GM12878 (cell line): ENCODE results near the gene SIAH2. TPM values are rescaled to one million over a fixed set of nuclear protein-coding genes. Genes with fewer than 3 reads are reported as not detected.

Experiments used
- ASH2L ChIP-seq: fragments of 300-600, 200-600 bp; sonication (generic); IDR thresholded peaks from 2 replicates; pipeline ENCODE4 v1.6.1; 2017; ENCODE audit warnings: low read depth, mild to moderate bottlenecking, borderline replicate concordance
- BACH1 ChIP-seq: fragments of 450-650 bp; IDR thresholded peaks from 2 replicates; pipeline ENCODE4 v1.6.1; 2017; ENCODE audit warnings: mild to moderate bottlenecking, borderline replicate concordance
- CUX1 ChIP-seq: IDR thresholded peaks from 2 replicates; pipeline ENCODE4 v1.6.1; 2012; ENCODE audit warnings: improper control_type of control experiment, low read depth, low read length; ENCODE audit not compliant: insufficient replicate concordance
- EP300 ChIP-seq, 2 experiments: fragments of 150-350 bp in 1 of 2; IDR thresholded peaks; 2 replicates each; pipeline ENCODE4 v1.6.1; 2011 to 2012; ENCODE audit warnings: low read depth in 2 of 2, low read length in 2 of 2, borderline replicate concordance in 1 of 2, improper control_type of control experiment in 1 of 2, inconsistent platforms in 1 of 2; ENCODE audit not compliant: control insufficient read depth in 1 of 2
- HDAC6 ChIP-seq: fragments of 200-600 bp; sonication (generic); IDR thresholded peaks from one replicate; pipeline ENCODE4 v1.8.0; 2017; ENCODE audit warnings: antibody characterized with exemption; ENCODE audit not compliant: unreplicated experiment
- NBN ChIP-seq: fragments of 450-650 bp; IDR thresholded peaks from 2 replicates; pipeline ENCODE4 v1.6.1; 2016
- RELB ChIP-seq: fragments of 450-650 bp; IDR thresholded peaks from 2 replicates; pipeline ENCODE4 v1.6.1; 2017; ENCODE audit warnings: low read depth, mild to moderate bottlenecking, moderate library complexity
- ZNF687 ChIP-seq: fragments of 450-650 bp; IDR thresholded peaks from 2 replicates; pipeline ENCODE4 v1.6.1; 2017; ENCODE audit warnings: mild to moderate bottlenecking, moderate library complexity
- polyA plus RNA-seq, 11 experiments: library from polyadenylated mRNA; depleted of rRNA in 4 of 11; unstranded in 6 of 11; stranded (reverse) in 5 of 11; fragments of >200 nt; fragmentation: Nextera tagmentation in 4 of 11; fragmentation: Illumina TruSeq in 1 of 11; extraction: Ambion mirVana in 4 of 11; extraction: Trizol in 1 of 11; gene quantifications; 1 replicate in 1 of 11; 2 replicates in 10 of 11; pipeline versions ENCODE4 v1.2.1 to v1.2.3, GENCODE V29; 2011 to 2016; ENCODE audit warnings: inconsistent platforms in 2 of 11, missing spikeins in 2 of 11, low read depth in 1 of 11
- total RNA-seq, 4 experiments: library from RNA; depleted of rRNA in 3 of 4; stranded (reverse); fragments of >200 nt in 3 of 4; fragmentation: Illumina TruSeq in 1 of 4; extraction: Trizol in 1 of 4; gene quantifications; 2 replicates each; pipeline versions ENCODE4 v1.2.1 to v1.2.3, GENCODE V29; 2013 to 2021

Gene SIAH2
- total and polyA plus RNA-seq, 10 of the 15 experiments (the other 5 are each of a cell fraction or from before 2014, with no cell fraction given) = 3.3 to 51.5 (median 29.7) TPM

GRCh38 chr3:150742679-150743078 is 20.3 kb downstream of the SIAH2 start (continued):
- TF ChIP-seq ZNF687 (no peak), CUX1 (no peak), RELB (no peak), EP300 (IDR thresholded peaks at IDR 0.05; ENCODE audit: borderline replicate concordance in 1 of 2, control insufficient read depth in 1 of 2, low read depth in 2 of 2, low read length in 2 of 2) (no peak), ASH2L (no peak), NBN (no peak), HDAC6 (no peak), BACH1 (no peak)
